Ovary (tissue), 3 donors: ENCODE data around the gene WDR87.

Source experiments
- CTCF ChIP-seq, 3 donors: fragments of 450-650 bp in 2 of 3; fragments of 200-600 bp in 1 of 3; IDR thresholded peaks; one replicate each; pipeline versions ENCODE4 v1.5.1 to v1.8.0; 2016 to 2022; ENCODE audit warnings: antibody characterized with exemption in 3 of 3, mild to moderate bottlenecking in 1 of 3
- EP300 ChIP-seq: sonication (generic); formaldehyde crosslinking; IDR thresholded peaks from one replicate; pipeline ENCODE4 v1.6.1; 2017; ENCODE audit warnings: antibody characterized with exemption
- POLR2A ChIP-seq: fragments of 450-650 bp; IDR thresholded peaks from one replicate; pipeline ENCODE4 v1.6.1; 2017; ENCODE audit warnings: antibody characterized with exemption, mild to moderate bottlenecking, moderate library complexity
- donor health status: DM: no; HTN: no; CAD: no.

DNA sequence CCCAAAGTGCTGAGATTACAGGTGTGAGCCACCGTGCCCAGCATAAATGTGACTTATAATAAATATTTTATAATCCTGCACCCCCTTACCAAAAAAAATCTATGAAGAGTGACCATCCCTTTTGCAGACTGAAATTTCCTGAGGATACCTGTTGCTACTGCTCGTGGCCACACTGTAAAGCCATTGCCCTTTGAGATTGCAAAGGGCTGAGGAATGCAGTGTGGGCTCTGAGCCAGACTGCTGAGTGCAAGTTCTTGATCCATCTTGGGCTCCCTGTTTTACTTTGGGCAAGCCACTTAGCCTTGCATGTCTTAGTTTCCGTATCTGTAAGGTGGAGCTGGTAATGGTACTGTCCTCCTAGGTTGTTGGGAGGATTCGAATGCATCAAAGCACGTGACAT, 24.0 kb upstream of the WDR87 start:
- no peak for TF ChIP-seq CTCF (IDR thresholded peaks at IDR 0.05)
- no peak for TF ChIP-seq EP300
- no peak for TF ChIP-seq POLR2A
